CD1c-positive myeloid dendritic cell (primary cell): ENCODE results near the gene AOAH.

Experiments used
- DNase-seq: peaks from one replicate; pipeline ENCODE4 v3.0.0-alpha.2; 2016; ENCODE audit errors: extremely low spot score

The AOAH gene

DNA sequence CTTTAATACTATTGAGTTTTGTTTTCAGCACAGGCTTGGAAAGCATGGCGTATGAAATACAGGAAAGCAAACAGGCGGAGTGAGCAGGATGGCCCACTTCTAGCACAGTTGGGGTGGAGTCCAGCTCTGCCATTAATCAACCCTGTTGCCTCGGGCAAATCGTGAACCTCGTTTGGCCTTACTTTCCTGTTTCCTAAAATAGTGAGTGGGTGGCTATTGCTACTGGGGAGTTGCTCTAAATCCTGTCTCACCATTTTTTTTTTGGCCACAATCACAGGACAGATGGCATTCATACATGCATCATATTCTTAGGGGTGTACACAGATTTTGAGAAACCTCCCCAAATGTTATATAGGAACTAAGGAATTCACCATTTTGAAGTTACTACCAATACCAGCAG lies 176.9 kb downstream of the AOAH start:
- DNase-seq = no peak

GRCh38 chr7:36546331-36546730 lies 178.0 kb downstream of the AOAH start:
- no peak for DNase-seq

- no peak for DNase-seq
These were observed 179.0 kb downstream of the AOAH start for GRCh38 chr7:36545291-36545690.

DNA sequence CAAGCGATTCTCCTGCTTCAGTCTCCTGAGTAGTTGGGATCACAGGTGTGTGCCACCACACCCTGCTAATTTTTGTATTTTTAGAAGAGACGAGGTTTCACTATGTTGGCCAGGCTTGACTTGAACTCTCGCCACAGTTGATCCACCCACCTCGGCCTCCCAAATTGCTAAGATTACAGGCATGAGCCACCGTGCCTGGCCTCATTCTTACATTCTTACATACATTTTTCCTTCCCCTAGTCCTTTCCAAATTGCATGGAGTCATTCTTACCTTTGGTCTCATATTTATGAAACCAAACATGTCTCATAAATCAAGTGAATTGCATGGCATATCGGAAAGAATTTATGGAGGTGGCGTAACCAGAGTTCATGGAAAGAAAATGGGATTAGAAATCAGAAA lies 186.2 kb downstream of the AOAH start:
- no peak for DNase-seq

- no peak for DNase-seq
These were observed 188.2 kb downstream of the AOAH start for GRCh38 chr7:36535866-36536664.

- no peak for DNase-seq
These were observed 190.6 kb downstream of the AOAH start for GRCh38 chr7:36533717-36534116.

DNA sequence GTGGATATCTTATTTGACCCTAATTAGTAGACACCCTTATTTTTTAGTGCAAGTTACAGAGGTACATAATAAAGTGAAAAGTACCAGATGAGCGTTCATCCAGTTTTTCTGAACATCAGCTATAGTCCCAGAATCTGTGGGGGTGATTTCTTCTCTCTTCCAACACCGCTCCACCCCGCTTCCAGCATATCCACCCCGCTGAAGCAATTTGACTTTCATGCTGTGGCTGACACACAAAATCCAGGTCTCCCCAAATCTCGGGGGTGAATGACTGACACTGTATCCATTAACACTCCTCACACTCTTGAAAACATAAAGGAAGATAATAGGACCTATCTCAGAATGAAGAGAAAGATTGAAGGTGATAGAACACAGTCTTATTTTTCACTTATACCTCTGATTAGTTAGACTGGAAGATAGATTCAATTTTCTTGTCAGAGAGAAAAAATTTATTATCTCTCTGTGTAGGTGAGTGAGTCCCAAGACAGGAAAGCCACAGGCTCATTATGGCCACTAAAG lies 191.3 kb downstream of the AOAH start:
- no peak for DNase-seq

DNA sequence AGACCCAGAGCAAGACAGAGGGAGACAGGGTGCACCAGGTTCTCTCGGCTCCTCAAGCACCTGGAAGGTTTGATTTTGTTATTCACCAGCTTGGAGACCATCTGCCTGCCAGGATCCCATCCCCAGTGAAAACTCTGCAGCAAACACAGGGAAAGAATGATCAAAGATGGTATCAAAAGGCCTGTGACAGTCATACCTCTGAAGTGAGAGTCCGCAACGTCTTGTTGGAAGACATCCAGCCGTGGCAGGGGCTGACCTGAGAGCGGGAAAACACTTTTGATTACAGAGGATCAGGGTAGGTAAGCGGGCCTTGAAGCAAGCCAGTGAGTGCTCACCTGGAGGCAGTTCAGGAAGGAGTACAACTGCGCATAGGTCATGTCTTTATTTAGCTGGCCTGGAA lies 192.3 kb downstream of the AOAH start:
- no peak for DNase-seq

GRCh38 chr7:36530456-36530855 lies 193.8 kb downstream of the AOAH start:
- DNase-seq = no peak

DNA sequence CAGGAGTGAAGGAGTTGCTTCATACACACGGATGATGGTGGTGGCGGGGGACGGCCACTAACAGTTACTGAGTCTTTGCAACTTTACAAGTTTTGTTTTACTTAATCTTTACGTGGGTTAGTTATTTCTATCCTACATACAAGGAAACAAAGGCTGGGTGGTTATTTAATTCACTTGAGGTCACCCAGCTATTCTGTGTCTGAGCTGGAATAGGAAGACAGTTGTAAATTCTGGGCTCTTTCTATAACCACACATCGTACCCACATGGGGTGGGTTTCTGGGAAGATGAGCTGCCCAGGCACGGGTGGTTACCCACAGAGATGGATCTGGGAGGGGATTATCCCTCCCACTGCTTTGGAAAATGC lies 196.8 kb downstream of the AOAH start:
- no peak for DNase-seq

DNA sequence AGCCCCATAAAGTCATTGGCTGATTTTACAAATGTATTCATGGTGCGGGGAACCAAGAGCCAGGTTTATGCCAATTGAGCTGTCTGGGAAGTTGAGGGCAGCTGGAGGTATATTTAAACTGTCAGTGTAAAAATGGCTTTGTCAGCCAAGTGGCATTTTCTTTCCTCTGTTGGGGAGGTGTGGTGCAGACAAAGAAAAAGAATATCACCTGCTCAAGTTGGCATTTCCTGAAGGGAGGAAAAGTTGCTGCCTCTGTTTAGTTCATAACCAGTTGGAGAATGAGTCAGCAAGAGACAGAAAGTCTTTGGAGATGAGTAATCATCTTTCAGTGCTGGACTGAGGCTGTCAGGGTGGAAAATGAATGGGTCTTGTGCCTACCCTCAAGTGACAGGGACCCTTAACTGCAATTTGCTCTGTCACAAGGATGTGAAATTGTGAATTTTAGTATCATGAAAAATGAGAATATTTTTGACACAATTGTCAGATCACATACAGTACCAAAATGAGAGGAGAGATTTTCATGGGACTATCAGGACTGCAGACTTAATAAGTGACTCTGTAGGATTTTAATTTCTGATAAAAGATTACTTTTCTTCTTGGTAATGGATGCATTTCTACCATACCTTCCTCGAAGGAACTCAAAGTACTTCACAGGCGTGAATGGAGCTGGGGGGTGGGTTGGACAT lies 197.3 kb downstream of the AOAH start:
- DNase-seq = no peak

- no peak for DNase-seq
These were observed 200.8 kb downstream of the AOAH start for GRCh38 chr7:36523371-36524101.

GRCh38 chr7:36522453-36523007 lies 201.8 kb downstream of the AOAH start:
- no peak for DNase-seq

GRCh38 chr7:36521911-36522310 lies 202.4 kb downstream of the AOAH start:
- no peak for DNase-seq

GRCh38 chr7:36521133-36521532 lies 203.2 kb downstream of the AOAH start:
- DNase-seq = no peak

- no peak for DNase-seq
These were observed 208.4 kb downstream of the AOAH start for GRCh38 chr7:36515847-36516246.

GRCh38 chr7:36514289-36515243 lies 209.7 kb downstream of the AOAH start:
- no peak for DNase-seq

DNA sequence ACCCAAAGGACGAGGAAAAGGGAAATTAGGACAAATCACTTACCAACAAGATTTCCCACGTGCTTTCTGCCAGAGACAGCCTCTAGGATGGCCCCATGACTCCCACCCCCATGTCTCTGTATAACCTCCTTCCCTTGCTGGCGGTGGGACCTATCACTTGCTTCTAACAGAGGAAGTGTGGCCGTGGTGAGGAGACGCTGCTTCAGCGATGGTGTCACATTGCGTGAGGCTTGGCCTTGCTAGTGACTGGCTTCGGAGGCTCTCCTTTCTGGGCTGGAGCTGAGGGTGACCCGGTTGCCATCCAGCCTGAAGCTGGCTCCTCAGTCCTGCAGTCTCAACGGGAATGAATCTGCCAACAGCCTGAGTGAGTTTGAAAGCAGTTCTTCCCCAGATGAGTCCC lies 210.9 kb downstream of the AOAH start:
- no peak for DNase-seq

DNA sequence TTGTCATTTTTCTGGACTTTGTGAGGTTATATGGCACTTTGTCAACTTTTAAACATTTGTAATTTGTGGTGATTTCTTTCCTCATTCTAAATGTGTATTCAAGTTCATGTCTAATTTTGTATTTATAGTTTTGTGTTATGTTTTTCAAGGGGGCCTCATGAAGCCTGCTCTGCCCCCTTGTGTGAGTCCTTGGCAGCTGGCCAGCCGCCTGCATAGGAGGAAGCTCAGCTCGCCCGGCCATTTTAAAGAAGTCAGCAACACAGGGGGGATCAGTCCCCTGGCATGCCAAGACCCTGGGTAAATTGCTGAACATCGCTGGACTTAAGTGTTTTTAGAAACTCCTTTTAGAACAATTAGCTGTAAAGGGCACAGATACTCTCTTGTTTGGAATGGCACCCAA lies 211.7 kb downstream of the AOAH start:
- DNase-seq = no peak

GRCh38 chr7:36509962-36510361 lies 214.3 kb downstream of the AOAH start:
- DNase-seq = no peak
